Keratinocyte (primary cell): ENCODE results near the gene POLR2L.

Source experiments
- EZH2 ChIP-seq: IDR thresholded peaks from one replicate; pipeline ENCODE4 v1.6.1; 2012; ENCODE audit warnings: inconsistent platforms, mild to moderate bottlenecking, low read length, moderate library complexity
- TF ChIP-seq, protein P1 (sequence below), 3 experiments: IDR thresholded peaks in 1 of 3; conservative IDR thresholded peaks in 1 of 3; optimal IDR thresholded peaks in 1 of 3; 2 replicates in 2 of 3; 3 replicates in 1 of 3; pipeline versions ENCODE3 to v1.5.1; 2011; ENCODE audit warnings: low read length in 3 of 3, mild to moderate bottlenecking in 3 of 3, moderate library complexity in 2 of 3, control low read depth in 1 of 3, inconsistent platforms in 1 of 3; ENCODE audit not compliant: insufficient read depth in 2 of 3; ENCODE audit errors: extremely low read depth in 1 of 3

DNA sequence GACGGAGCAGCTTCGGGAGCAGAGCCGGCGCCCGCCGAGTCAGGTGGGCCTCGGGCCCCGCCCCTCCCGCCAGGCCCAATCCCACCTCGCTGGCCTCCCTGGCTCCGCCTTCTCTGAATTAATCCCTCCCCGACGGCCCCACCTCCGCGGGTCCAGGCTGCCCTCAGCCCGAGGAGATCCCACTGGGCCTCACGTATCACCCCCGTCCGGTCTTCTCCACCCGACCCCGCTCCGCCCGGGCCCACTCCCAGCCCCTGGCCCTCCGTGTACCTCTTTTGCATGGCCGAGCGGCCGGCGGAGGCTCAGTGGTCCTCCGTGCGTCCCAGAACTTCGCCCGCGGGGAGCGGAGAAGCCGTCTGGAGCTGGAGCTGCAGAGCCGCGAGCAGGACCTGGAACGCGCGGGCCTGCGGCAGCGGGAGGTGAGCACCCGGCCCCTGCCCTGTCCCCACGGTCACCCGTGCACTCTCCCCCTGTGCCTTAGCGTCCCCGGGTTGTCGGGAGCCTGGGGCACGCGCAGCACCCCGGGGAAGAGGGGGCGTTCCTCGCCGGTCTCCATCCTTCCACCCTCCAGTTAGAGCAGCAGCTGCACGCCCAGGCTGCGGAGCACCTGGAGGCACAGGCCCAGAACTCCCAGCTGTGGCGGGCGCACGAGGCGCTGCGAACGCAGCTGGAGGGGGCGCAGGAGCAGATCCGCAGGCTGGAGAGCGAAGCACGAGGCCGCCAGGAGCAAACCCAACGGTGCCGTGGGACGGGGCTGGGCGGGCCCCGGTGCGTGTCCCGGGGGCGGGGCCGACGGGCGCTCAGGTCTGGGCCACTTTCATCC lies 11.8 kb downstream of the POLR2L start:
- TF ChIP-seq, protein P1, sequence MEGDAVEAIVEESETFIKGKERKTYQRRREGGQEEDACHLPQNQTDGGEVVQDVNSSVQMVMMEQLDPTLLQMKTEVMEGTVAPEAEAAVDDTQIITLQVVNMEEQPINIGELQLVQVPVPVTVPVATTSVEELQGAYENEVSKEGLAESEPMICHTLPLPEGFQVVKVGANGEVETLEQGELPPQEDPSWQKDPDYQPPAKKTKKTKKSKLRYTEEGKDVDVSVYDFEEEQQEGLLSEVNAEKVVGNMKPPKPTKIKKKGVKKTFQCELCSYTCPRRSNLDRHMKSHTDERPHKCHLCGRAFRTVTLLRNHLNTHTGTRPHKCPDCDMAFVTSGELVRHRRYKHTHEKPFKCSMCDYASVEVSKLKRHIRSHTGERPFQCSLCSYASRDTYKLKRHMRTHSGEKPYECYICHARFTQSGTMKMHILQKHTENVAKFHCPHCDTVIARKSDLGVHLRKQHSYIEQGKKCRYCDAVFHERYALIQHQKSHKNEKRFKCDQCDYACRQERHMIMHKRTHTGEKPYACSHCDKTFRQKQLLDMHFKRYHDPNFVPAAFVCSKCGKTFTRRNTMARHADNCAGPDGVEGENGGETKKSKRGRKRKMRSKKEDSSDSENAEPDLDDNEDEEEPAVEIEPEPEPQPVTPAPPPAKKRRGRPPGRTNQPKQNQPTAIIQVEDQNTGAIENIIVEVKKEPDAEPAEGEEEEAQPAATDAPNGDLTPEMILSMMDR (optimal IDR thresholded peaks at IDR 0.05 in 1 of 3, IDR thresholded peaks at IDR 0.05 in 1 of 3, conservative IDR thresholded peaks at IDR 0.05 in 1 of 3; ENCODE audit: extremely low read depth in 1 of 3, insufficient read depth in 2 of 3, low read length in 3 of 3), result no peak
- TF ChIP-seq EZH2, result peak; percentile 18
